ENCODE measurements around the gene SF3A2.

Gene SF3A2

DNA sequence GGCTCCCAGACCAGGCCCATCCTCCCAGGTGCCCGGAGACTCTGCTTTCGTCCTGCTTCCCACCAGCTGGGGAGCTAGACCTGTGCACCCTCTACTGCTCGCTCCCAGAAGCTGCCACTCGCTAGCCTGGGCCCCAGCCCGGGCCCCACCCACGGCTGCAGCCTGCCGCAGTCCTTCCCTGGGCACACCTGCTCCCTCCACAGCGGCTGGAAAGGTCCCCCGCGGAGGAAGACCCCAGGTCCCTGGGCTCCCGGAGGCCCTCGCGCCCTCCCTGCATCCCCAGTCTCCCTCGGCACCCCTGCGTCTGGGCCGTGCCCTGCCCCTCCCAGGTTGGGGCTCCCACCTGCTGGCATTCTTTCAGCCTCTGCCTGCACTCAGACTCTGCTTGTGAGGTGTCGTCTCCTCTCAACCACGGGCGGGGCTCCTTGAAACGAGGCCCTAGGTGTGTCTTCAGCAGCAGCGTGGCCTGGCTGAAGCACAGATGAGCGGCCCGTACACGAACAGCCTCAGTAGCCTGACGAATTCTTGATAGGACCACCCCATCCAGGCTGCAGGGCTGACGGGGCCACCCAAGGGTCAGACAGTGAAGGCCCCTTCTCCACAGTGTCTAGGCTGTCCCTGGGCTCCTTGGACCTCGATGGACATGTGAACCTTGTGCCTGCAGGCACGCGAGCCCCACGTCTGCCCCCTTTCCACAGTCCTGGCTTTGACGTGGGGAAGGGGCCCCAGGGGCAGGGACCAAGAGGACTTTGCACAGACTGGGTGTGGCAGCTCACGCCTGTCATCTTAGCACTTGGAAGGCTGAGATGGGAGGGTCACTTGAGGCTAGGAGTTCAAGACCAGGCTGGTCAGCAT is 44.9 kb upstream of the SF3A2 start (continued):
- no peak for TF ChIP-seq ZNF292 (tag by site-specific recombination; IDR thresholded peaks at IDR 0.05; ENCODE audit: borderline replicate concordance, low read depth)
- 0 out of 2 replicates have a peak, but pooled peaks have one; percentile 20 for TF ChIP-seq ZNF121 (tag by site-specific recombination; IDR thresholded peaks at IDR 0.05)
- peak; percentile 89 for TF ChIP-seq KLF1 (tag by site-specific recombination; IDR thresholded peaks at IDR 0.05)

DNA sequence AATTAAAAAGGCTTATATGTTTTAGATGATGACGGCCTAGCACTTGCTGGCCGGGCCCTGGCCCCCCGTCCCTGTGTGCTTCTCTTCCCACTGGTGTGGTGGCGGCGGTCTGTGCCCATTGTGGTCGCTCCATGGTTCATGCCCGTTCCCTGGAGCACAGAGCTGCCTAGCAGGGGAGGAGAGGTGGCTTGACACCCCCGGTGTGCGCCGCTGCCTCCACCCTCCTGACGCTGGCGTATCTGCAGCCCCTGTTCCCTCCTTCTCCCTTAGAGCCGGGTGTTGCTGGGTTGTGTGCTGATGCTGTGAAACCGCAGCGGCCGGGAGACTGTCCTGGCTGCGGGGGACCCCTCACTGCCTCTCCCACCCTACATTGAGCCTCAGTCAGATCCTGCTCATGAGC is 43.8 kb upstream of the SF3A2 start:
- ChIA-PET CTCF (no interaction called here), POLR2A (no interaction called here)
- H3K4me3 ChIP-seq (ENCODE audit: low read depth, low read length): no peak overlapping the region
- H3K9me3 ChIP-seq (ENCODE audit: control insufficient read depth, insufficient read depth, low read depth, low read length): no peaks in the 10 kb centered on the region
- no peak overlapping the region for H3K27ac ChIP-seq (ENCODE audit: extremely low read depth, low read depth, low read length)
- TF ChIP-seq ZNF544 (tag by site-specific recombination; IDR thresholded peaks at IDR 0.05): no peak
- no peak for TF ChIP-seq ZFP69B (tag by site-specific recombination; IDR thresholded peaks at IDR 0.05)
- TF ChIP-seq, protein P1, sequence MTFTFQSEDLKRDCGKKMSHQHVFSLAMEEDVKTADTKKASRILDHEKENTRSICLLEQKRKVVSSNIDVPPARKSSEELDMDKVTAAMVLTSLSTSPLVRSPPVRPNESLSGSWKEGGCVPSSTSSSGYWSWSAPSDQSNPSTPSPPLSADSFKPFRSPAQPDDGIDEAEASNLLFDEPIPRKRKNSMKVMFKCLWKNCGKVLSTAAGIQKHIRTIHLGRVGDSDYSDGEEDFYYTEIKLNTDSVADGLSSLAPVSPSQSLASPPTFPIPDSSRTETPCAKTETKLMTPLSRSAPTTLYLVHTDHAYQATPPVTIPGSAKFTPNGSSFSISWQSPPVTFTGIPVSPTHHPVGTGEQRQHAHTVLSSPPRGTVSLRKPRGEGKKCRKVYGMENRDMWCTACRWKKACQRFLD (tag by site-specific recombination; IDR thresholded peaks at IDR 0.05): no peak
- no peak for TF ChIP-seq ZNF404 (tag by site-specific recombination; IDR thresholded peaks at IDR 0.05)
- TF ChIP-seq ZFP37 (tag by site-specific recombination; IDR thresholded peaks at IDR 0.05): no peak
- TF ChIP-seq ZNF324 (tag by site-specific recombination; IDR thresholded peaks at IDR 0.05): no peak
- TF ChIP-seq ZNF571 (tag by site-specific recombination; IDR thresholded peaks at IDR 0.05): no peak
- TF ChIP-seq, protein P2, sequence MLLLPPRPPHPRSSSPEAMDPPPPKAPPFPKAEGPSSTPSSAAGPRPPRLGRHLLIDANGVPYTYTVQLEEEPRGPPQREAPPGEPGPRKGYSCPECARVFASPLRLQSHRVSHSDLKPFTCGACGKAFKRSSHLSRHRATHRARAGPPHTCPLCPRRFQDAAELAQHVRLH (tag by site-specific recombination; IDR thresholded peaks at IDR 0.05): no peak
- no peak for TF ChIP-seq ZNF670 (tag by site-specific recombination; IDR thresholded peaks at IDR 0.05; ENCODE audit: low read depth)
- TF ChIP-seq ZNF549 (tag by site-specific recombination; IDR thresholded peaks at IDR 0.05): no peak
- no peak for TF ChIP-seq YY2 (tag by site-specific recombination; IDR thresholded peaks at IDR 0.05)
- TF ChIP-seq ZNF623 (tag by site-specific recombination; IDR thresholded peaks at IDR 0.05): no peak
- TF ChIP-seq ZNF561 (tag by site-specific recombination; IDR thresholded peaks at IDR 0.05; ENCODE audit: borderline replicate concordance): no peak
- no peak for TF ChIP-seq SP2 (tag by site-specific recombination; IDR thresholded peaks at IDR 0.05)
- no peak for TF ChIP-seq ZFP3 (tag by site-specific recombination; IDR thresholded peaks at IDR 0.05; ENCODE audit: low read depth)
- TF ChIP-seq ZSCAN23 (tag by site-specific recombination; IDR thresholded peaks at IDR 0.05): no peak
- peaks cover 4 to 69% of the 10 kb centered on the region in 2 experiments; a peak in 2 of 3 replicates for H3K36me3 ChIP-seq (ENCODE audit: control insufficient read depth in 2 of 2, insufficient read depth in 1 of 2, low read length in 2 of 2)
- no peaks in the 10 kb centered on the region for H3K4me1 ChIP-seq (ENCODE audit: control insufficient read depth, insufficient read depth, low read length)

DNA sequence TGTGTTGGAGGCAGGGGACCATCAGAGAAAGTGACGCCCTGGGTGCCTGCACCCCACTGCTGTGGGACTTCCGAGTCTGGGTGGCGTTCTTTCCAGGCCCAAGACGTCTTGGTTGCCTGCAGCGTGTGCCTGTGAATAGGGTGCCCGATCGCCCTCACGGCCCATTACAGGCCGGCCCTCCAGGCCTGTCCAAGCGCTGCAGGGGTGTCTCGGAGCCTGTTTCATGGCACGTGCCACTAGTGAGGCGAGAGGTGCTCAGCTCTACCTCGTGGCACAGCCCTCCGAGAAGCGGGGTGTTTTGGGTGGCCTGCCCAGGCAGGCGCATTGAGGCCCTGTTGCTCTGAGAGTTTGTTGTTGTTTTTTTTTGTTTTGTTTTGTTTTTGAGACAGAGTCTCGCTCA is 42.8 kb upstream of the SF3A2 start:
- Histone ChIP-seq H3K27ac (ENCODE audit: extremely low read depth, low read depth, low read length) (no peak overlapping the region), H3K4me3 (ENCODE audit: low read depth, low read length) (no peak overlapping the region), H3K36me3 (ENCODE audit: control insufficient read depth in 2 of 2, insufficient read depth in 1 of 2, low read length in 2 of 2) (peaks cover 4 to 64% of the 10 kb centered on the region in 2 experiments; a peak in 2 of 3 replicates), H3K9me3 (ENCODE audit: control insufficient read depth, insufficient read depth, low read depth, low read length) (no peaks in the 10 kb centered on the region), H3K4me1 (ENCODE audit: control insufficient read depth, insufficient read depth, low read length) (no peaks in the 10 kb centered on the region)
- CTCF ChIA-PET: no interaction called here
- POLR2A ChIA-PET: no interaction called here
- TF ChIP-seq ZNF600 (tag by site-specific recombination; IDR thresholded peaks at IDR 0.05) (0 out of 2 replicates have a peak, but pooled peaks have one; percentile 31), HOXA7 (CRISPR knock-in tag; IDR thresholded peaks at IDR 0.05; ENCODE audit: borderline replicate concordance) (no peak), KLF1 (tag by site-specific recombination; IDR thresholded peaks at IDR 0.05) (no peak), ZNF623 (tag by site-specific recombination; IDR thresholded peaks at IDR 0.05) (no peak), ZNF707 (tag by site-specific recombination; IDR thresholded peaks at IDR 0.05) (no peak)
- TF ChIP-seq, protein P3, sequence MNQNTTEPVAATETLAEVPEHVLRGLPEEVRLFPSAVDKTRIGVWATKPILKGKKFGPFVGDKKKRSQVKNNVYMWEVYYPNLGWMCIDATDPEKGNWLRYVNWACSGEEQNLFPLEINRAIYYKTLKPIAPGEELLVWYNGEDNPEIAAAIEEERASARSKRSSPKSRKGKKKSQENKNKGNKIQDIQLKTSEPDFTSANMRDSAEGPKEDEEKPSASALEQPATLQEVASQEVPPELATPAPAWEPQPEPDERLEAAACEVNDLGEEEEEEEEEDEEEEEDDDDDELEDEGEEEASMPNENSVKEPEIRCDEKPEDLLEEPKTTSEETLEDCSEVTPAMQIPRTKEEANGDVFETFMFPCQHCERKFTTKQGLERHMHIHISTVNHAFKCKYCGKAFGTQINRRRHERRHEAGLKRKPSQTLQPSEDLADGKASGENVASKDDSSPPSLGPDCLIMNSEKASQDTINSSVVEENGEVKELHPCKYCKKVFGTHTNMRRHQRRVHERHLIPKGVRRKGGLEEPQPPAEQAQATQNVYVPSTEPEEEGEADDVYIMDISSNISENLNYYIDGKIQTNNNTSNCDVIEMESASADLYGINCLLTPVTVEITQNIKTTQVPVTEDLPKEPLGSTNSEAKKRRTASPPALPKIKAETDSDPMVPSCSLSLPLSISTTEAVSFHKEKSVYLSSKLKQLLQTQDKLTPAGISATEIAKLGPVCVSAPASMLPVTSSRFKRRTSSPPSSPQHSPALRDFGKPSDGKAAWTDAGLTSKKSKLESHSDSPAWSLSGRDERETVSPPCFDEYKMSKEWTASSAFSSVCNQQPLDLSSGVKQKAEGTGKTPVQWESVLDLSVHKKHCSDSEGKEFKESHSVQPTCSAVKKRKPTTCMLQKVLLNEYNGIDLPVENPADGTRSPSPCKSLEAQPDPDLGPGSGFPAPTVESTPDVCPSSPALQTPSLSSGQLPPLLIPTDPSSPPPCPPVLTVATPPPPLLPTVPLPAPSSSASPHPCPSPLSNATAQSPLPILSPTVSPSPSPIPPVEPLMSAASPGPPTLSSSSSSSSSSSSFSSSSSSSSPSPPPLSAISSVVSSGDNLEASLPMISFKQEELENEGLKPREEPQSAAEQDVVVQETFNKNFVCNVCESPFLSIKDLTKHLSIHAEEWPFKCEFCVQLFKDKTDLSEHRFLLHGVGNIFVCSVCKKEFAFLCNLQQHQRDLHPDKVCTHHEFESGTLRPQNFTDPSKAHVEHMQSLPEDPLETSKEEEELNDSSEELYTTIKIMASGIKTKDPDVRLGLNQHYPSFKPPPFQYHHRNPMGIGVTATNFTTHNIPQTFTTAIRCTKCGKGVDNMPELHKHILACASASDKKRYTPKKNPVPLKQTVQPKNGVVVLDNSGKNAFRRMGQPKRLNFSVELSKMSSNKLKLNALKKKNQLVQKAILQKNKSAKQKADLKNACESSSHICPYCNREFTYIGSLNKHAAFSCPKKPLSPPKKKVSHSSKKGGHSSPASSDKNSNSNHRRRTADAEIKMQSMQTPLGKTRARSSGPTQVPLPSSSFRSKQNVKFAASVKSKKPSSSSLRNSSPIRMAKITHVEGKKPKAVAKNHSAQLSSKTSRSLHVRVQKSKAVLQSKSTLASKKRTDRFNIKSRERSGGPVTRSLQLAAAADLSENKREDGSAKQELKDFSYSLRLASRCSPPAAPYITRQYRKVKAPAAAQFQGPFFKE (tag by site-specific recombination; IDR thresholded peaks at IDR 0.05; ENCODE audit: borderline replicate concordance): no peak
